SK-N-DZ (cell line): ENCODE results near the gene TMX4. TPM values are rescaled to one million over a fixed set of nuclear protein-coding genes. Genes with fewer than 3 reads are reported as not detected.
"Not testable (repeated sequence)": the region's sequence is repeated elsewhere in the genome, so short reads cannot be mapped to it uniquely, and the experiment has no call there.

ENCODE experiments used
- DNase-seq: peaks from one replicate; pipeline ENCODE4 v3.0.0-alpha.2; 2015; ENCODE audit warnings: low spot score
- polyA plus RNA-seq, 2 experiments: library from polyadenylated mRNA; depleted of rRNA; stranded (reverse); fragments of >200 nt; gene quantifications; 2 replicates each; pipeline ENCODE4 v1.2.3, GENCODE V29; 2014

TMX4 gene, protein sequence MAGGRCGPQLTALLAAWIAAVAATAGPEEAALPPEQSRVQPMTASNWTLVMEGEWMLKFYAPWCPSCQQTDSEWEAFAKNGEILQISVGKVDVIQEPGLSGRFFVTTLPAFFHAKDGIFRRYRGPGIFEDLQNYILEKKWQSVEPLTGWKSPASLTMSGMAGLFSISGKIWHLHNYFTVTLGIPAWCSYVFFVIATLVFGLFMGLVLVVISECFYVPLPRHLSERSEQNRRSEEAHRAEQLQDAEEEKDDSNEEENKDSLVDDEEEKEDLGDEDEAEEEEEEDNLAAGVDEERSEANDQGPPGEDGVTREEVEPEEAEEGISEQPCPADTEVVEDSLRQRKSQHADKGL
- 33.3 and 36.1 TPM in 2 replicates for polyA plus RNA-seq (2014; cell fraction: cytosol; rRNA removed)
- polyA plus RNA-seq (2014; cell fraction: nucleus; rRNA removed), result 10.6 and 11.4 TPM in 2 replicates

DNA sequence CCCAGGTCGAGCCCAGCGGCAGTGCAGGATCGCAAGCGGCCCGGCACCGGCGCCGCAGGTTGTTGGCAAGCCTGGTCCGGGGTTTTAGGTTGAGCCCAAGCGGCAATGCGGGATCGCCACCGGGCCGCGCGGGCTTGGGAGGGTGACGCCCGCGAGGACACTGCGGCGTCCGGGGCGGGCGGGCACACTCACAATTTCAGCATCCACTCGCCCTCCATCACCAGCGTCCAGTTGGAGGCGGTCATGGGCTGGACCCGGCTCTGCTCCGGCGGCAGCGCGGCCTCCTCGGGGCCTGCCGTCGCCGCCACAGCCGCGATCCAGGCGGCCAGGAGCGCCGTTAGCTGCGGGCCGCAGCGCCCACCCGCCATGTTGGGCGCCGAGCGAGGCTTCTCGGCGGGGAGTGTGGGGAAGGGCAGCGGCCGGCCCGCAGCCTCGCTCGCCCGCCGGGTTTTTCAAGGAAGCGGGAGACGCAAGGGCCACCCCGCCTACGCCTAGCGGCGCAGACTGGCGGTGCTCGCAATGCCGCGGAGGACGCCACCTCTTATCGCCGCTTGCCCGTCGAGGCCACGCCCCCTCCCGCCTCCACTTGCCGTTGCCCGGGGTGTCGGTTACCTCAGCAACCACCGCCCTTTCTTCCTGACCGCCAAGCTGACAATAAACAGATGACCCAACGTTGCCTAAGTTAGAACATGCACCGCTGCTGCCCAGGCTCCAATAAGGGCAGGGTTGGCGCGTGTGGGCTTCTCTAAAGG, at the start of gene TMX4:
Gene TMX4 (minus strand): TSS at position 516 of the 752 bp plus-strand sequence. CDS start 148 bp downstream, at position 368.
- peak; percentile 99 for DNase-seq

DNA sequence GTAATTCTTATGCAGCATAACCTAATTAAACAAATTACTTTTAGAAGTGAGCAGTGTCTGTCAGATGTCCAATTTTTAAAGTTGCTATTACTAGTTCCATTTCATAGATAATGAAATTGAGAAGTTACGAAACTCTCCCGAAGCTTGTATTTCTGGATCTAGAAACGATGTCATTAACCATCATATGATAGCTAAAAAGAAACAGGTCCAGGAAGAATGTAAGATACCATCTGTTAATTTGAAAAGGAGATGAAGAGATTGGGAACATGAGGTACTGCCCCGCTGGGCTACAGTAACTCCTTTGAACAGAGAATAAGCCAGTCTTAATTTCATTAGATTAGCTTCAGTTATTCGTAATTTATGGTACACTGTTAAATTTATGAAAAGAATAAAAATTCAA, 47.5 kb upstream of the TMX4 start:
- peak; percentile 79 for DNase-seq

DNA sequence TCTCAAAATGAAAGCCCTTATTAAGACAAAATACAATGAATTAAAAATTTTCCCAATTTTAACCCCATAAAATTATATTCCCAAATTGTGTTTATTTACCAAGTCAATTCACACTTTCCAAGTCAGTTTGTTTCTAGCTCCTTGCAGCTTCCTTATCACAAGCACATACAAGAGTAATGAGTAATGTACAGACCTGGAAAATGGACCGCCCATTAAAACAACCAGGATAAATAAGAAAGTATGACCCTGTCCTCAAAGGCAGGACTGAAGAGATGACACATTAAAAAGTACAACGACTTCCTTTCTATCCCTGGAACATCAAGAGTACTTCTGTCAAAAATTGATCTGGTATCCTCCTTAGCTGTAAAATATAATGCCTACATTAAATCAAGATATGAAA, 47.1 kb upstream of the TMX4 start:
- peak; percentile 40 for DNase-seq

DNA sequence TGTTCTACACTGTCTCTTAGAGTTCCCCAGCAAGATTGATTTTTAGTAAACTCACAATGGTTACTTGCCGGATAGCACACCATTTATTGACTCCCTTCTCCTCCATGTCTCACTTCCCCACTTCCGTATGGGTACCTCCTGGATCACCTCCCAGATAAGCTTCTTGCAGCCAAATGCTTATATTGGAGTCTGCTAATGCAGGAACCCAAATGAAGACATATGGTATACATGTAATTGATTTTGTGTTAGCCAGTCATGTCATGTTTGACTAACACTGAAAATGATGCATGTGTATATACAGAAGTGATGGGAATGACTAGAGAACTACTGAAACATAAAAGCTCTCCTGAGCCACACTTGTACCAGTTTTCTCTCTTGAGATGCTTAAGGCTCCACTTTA, 46.1 kb upstream of the TMX4 start:
- peak; percentile 61 for DNase-seq

DNA sequence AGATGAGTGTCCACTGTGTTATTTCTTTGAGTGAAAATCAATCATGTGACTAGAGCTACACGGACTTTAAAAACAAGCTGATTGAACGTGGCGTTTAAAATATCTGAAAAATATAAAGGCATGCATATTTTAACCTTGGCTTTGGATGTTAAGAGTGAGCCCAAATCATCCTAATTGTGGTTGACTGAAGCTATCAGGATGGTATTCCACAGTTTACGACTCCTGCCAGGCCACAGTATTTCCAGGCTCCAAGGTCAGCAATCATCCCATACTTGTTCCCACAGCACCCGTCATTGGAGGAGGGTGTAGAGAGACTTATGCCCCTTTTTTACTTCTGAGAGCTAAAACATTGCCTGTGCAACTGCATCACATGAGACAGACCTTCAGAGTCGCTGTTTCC, 43.2 kb upstream of the TMX4 start:
- no peak for DNase-seq

DNA sequence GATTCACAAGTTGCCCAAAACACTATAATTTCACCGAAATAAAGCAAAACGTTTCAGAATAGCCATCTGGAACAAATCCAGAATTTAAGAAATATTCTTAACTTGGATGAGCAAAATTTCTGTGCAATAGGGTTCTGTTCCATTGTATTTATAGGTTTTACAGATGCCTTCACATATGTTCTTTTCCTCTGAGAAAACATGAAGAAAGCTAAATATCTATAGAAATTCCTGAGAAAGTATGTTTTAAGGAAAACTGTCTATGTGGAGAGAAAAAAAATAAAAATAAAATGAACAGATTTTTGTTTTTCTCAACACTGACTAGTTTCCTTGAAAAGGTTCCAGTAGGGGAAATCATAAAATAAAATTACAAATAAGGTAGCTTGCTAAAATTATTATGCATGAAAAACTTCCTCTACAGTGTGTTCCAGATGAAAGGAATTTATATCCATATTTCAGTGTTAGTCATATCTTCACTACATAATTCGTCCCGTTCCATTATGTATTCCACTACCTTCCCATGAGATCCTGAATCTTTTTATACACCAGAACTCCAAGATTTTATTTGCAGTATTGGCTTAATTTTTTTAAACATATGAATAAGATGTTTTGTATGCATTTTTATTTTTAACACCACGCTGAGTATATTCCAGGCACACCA, 42.4 kb upstream of the TMX4 start:
- DNase-seq, result no peak

DNA sequence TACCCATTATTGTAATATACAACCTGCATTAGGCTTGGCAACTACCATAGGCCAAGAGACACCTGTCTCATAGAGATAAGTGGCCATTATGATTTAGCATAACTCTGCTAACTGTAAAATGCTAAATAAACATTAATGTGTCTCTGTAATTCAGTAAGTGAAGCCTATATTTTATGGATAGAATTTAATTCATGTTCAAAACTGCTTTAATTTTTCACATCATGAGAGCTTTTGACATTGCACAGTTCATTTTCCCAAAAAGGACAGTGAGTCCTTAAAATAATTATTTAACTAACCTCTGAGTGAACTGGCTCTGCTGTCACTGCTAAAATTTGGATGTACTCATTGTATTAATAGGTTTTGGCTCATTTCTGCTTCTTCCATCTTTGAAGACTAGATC, 41.4 kb upstream of the TMX4 start:
- DNase-seq, result no peak

DNA sequence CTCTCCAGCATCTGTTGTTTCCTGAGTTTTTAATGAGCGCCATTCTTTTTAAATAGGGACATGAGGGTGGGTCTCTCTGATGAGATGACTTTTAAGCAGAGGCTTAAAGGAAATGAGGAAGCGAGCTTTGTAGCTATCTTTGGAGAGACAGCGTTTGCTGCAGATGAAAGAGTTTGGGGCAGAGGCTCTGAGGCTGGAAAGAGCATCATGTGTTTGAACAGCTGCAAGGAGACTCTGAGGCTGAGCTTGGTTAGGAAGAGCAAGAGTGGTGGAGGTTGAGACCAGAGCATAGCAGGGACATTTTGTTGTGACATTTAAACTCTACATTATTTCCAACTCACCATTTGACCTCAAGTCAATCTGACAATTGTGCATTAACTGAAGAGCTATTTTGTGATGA, 38.3 kb upstream of the TMX4 start:
- DNase-seq, result no peak

DNA sequence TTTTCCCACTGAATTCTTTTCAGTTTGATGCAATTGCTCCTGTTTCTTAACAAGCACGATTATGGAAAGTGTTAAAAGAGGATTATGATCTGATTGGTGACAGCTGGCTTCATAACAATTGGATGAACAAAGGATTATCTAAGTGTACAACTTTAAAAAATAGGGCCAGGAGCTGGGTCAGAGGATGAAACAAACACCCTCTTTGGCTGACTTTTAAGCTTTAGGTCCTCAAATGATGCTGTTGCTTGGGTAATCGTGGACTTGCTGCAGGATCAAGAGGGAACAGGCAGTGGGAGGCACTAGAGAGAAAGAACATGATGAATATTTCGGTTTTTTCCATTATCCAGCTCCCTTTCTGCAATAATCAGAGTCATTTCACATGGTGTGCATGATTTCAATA, 35.5 kb upstream of the TMX4 start:
- DNase-seq, result no peak

DNA sequence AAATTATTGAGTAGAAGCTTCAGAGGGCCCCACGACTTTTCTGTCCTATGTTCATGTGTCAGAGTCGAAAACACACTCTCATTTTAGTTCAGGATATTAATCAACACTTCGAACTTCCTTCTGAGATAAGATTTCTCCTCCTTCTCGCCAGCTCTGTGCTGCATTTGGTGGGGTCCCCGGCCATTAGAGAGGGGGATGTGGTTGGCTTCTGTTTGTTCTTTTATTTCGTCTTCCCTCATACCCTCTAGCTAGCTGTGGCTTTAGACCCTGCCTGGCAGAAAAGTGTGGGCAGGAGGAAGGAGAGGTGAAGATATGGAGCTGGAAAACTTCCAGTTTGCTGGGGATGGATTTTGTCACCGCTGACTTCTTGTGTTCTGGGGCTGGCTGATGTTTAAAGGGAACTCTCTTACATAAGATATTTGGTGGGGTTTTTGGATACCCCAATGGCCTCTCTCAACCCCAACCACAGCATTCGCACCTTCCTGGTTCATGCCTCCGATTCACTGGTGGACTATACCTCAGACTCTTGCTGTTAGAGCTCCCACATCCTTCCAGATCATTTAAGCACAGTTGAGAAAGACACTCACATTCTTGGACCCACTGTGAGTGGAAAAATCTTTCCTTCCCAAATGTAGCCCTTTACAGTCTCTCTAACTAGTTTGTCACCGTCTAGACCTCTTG, 30.7 kb upstream of the TMX4 start:
- no peak for DNase-seq

DNA sequence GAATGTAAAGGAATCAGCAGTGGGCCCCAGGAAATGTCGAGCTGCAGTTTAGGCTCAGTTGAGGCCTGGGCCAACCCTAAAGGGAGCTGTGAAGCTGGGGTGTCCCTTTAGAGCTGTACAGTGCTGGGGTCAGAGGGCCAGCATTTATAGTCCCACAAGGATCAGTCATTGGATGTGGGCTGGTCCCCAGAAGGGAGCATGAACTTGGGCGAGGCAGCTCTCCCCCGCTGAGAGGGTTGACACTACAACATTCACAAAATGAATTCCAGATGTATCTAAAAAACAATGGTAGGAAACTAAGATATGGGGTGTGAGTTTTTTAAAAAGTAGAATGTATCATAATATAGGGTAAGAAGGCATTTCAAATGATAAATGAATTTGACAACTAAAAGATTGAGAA, 29.7 kb upstream of the TMX4 start:
- no peak for DNase-seq

DNA sequence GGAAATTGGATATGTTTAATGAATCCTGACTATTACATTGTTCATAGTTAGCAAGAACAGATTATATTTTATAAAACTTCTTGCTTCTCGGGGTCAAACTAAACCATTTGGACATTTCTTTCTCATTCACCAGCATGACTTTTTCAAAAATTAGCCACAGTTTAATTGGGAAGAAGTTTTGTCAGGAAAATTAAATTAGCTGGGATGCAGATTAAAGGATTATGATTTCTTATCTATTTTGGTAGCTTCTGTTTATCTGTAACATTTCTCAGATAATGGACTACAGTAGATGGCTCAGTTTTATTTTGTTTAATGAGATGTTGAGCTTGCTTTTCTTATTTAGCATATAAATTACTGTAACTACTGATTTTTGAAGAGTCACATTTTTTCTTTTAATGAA, 26.4 kb upstream of the TMX4 start:
- no peak for DNase-seq

DNA sequence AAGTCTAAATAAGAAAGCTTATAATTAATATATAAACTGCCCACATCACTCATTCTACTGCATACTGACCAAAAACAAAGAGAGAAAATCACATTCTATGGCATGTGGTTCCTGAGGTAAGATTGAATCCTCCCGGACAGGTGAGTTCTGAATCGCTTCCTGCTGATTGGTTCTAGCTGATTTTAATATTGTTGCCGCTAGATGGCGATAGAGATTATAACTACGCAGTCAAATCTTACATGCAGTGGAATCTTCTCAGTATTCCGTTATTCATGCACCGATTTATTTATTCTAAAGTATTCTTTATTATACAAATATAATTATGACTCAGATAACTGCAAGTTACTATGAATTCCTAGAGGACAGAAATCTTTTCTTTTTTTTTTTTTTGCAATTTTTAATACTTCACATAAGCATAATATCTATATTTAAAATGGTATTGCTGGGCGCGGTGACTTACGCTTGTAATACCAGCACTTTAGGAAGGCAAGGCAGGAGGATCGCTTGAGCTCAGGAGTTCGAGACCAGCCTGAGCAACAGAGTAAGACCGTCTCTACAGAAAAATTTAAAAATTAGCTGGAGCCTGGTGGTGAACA, 24.2 kb upstream of the TMX4 start:
- DNase-seq, result peak; percentile 67

DNA sequence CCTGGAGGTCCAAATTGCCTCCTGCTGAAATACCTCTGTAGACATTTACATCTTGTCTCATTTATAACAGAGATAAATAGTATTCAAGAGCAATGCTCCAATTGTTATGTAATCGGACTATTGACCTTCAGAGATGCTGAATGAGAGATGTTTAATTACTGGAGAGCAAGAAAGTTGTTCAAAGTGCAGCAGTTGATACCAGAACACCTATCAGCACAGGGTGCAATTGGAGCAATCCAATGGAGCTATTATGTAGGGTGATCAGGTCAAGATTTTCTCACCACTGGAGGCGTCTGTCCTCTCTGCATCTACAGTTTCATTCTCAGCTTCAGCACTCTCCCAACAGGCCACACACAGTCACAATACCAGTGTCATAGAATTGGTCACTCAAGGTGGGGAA, 19.5 kb upstream of the TMX4 start:
- no peak for DNase-seq

DNA sequence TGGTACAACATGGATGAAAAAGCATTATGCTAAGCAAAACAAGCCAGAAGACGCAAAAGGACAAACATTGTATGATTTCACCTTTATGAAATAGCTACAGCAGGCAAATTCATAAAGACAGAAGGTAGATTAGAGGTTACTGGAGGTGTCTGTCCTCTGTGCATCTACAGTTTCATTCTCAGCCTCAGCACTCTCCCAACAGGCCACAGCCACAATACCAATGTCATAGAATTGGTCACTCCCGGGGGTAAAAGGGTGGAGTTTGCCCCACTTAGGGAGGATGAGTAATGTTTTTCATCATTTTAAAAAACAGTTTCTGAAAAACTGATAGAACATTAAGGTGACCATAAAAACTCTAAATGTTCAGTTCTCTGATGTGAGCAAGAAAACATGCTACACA, 17.2 kb upstream of the TMX4 start:
- no peak for DNase-seq

DNA sequence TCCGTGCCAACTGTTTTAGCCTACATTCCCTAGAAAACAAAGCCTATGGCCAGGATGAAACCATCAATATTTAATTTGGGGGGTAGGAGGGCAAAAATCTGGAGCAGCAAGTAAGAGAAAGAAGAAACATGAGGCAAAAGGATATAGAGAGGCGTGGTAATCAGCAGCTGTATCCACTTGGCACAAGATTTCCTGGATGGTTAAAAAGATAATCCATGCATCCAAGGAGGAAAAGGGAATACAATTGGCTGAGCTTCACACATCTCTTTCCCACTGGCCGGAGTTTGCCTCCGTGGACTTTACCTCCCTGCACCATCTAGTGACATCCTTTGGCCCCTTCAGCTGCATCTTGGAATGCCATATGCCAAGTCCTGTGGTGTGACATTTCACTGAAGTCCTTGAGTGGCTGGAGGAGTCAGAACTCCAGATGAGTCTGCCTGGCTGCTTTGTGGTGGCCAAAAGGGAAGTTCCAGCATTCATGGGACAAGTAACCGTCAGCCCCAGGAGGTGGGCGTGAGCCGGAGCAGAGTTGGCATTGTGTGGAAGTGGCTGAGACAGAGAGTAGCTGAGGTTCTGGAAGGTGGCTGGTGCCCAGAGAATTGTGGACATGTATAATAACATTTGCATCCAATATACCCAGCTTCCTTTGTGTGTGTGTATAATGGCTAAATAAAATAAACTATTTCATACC, 13.7 kb upstream of the TMX4 start:
- no peak for DNase-seq

DNA sequence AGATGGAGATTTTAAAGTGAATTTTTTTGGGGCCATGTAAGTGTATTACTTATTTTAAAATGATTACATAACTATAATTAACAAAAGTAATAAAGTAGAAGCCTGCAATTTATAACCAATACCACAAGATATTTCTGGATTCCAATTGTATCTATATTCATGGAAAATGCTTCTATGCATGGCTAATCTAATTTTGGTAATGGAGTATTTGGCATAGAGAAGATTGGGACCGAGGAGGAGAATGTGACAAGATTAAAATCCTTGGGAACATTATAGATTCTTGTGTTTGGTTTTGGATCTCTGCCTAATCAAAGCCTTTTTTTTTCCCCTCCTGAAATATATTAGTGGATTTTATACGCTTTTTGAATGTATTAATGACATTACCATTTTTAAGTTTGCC, 12.9 kb upstream of the TMX4 start:
- DNase-seq, result no peak

DNA sequence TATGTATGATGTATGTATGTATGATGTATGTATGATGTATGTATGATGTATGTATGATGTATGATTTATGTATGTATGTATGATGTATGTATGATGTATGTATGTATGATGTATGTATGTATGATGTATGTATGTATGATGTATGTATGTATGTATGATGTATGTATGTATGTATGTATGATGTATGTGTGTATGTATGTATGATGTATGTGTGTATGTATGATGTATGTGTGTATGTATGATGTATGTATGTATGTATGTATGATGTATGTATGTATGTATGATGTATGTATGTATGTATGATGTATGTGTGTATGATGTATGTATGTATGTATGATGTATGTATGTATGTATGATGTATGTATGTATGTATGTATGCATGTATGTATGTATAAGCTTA, 12.0 kb upstream of the TMX4 start:
- not testable (repeated sequence) for DNase-seq

DNA sequence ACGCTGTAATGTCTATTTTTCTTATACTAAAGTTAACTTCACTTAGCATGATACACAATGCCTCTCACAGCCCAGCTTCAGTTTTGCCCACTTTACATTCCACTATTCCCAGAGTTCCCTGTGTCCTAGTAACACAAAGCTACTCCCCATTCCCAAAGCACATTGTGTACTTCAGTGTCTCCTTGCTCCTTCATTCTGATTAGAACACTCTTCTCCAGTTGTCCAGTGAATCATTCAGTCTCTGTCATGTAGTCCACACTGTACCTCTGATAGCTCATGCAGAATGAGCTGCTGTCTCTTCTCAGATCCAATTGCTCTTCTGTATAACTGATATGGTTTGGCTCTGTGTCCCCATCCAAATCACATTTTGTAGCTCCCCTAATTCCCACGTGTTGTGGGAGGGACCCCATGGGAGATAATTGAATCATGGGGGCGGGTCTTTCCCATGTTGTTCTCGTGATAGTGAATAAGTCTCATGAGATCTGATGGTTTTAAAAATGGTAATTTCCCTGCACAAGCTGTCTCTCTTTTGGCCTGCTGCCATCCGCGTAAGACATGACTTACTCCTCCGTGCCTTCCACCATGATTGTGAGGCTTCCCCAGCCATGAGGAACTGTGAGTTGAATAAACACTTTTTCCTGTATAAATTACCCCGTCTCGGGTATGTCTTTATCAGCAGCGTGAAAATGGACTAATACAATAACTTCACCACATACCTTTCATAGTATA, 2.1 kb upstream of the TMX4 start:
- DNase-seq, result no peak
